HG02588 (cell line): ENCODE results near the gene UAP1L1.
A peak's percentile ranks its signal among the peaks of the same experiment; 100 is the strongest.

Source experiments
- ATAC-seq: cut with Tn5 transposase; IDR thresholded peaks from one replicate; pipeline ENCODE4 v1.9.1; 2021; ENCODE audit warnings: mild to moderate bottlenecking, moderate library complexity; ENCODE audit not compliant: unreplicated experiment

UAP1L1 gene

GRCh38 chr9:137128158-137128861, 51.0 kb downstream of the UAP1L1 start:
- no peak for ATAC-seq

GRCh38 chr9:137128862-137129455, 51.6 kb downstream of the UAP1L1 start:
- peak; percentile 2 for ATAC-seq

GRCh38 chr9:137129456-137130175, 52.3 kb downstream of the UAP1L1 start:
- ATAC-seq: peak; percentile 85

- ATAC-seq: no peak
These were observed 52.9 kb downstream of the UAP1L1 start for GRCh38 chr9:137130176-137130755.
